Measurements from ENCODE around the gene SAT1.

SAT1 gene

DNA sequence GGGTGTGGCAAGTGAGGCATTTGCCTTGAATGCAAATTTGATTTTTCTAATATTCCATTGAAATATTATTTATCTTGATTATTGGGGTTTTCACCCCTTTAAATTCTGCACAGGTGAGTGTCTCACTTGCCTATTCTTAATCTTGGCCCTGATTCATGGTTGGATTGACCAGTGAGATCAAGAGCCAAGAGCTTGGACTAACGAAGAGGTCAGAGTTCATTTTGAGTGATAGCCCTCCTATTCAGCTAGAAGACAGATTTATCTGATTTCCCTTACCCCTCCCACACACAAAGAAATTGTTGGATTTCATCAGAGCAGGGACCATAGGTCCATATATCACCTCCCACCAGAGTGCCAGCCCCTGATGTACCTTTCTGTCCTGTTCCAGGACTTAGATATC, 28.3 kb upstream of the SAT1 start:
- DNase-seq (ENCODE audit: low read depth in 1 of 2, low spot score in 1 of 2): no peak
- no peak overlapping the region for H3K27ac ChIP-seq (replicated peaks)
- TF ChIP-seq GABPA (IDR thresholded peaks at IDR 0.05; ENCODE audit: low read depth) (no peak), SPI1 (IDR thresholded peaks at IDR 0.05; ENCODE audit: borderline replicate concordance, low read depth) (no peak), POLR2AphosphoS5 (IDR thresholded peaks at IDR 0.05; ENCODE audit: low read depth) (no peak), CTCF (IDR thresholded peaks at IDR 0.05; ENCODE audit: insufficient read depth, low read length) (no peak), REST (IDR thresholded peaks at IDR 0.05; ENCODE audit: insufficient replicate concordance, low read depth) (no peak)
- H3K27me3 ChIP-seq (ENCODE audit: insufficient read depth, poor library complexity, severe bottlenecking): no peaks in the 10 kb centered on the region
- no peak overlapping the region for H3K4me3 ChIP-seq (replicated peaks; ENCODE audit: insufficient read depth, low read length)

- peak; percentile 20 to 72 for DNase-seq (ENCODE audit: low read depth in 1 of 2, low spot score in 1 of 2)
- H3K27me3 ChIP-seq (ENCODE audit: insufficient read depth, poor library complexity, severe bottlenecking): no peaks in the 10 kb centered on the region
- no peak overlapping the region for H3K27ac ChIP-seq (replicated peaks)
- no peak overlapping the region for H3K4me3 ChIP-seq (replicated peaks; ENCODE audit: insufficient read depth, low read length)
- peak; percentile 32 for TF ChIP-seq CTCF (IDR thresholded peaks at IDR 0.05; ENCODE audit: insufficient read depth, low read length)
- TF ChIP-seq GABPA (IDR thresholded peaks at IDR 0.05; ENCODE audit: low read depth): no peak
- peak; percentile 30; the same call in 1 of the 2 replicates for TF ChIP-seq SPI1 (IDR thresholded peaks at IDR 0.05; ENCODE audit: borderline replicate concordance, low read depth)
- no peak for TF ChIP-seq POLR2AphosphoS5 (IDR thresholded peaks at IDR 0.05; ENCODE audit: low read depth)
- no peak for TF ChIP-seq REST (IDR thresholded peaks at IDR 0.05; ENCODE audit: insufficient replicate concordance, low read depth)
Measured at GRCh38 chrX:23756165-23756564, 26.8 kb upstream of the SAT1 start.

- Histone ChIP-seq H3K27me3 (ENCODE audit: insufficient read depth, poor library complexity, severe bottlenecking) (no peaks in the 10 kb centered on the region), H3K4me3 (replicated peaks; ENCODE audit: insufficient read depth, low read length) (no peak overlapping the region), H3K27ac (replicated peaks) (no peak overlapping the region)
- DNase-seq (ENCODE audit: low read depth in 1 of 2, low spot score in 1 of 2): no peak
- TF ChIP-seq SPI1 (IDR thresholded peaks at IDR 0.05; ENCODE audit: borderline replicate concordance, low read depth) (no peak), POLR2AphosphoS5 (IDR thresholded peaks at IDR 0.05; ENCODE audit: low read depth) (no peak), GABPA (IDR thresholded peaks at IDR 0.05; ENCODE audit: low read depth) (no peak), REST (IDR thresholded peaks at IDR 0.05; ENCODE audit: insufficient replicate concordance, low read depth) (no peak), CTCF (IDR thresholded peaks at IDR 0.05; ENCODE audit: insufficient read depth, low read length) (no peak)
Measured at GRCh38 chrX:23759821-23760220, 23.2 kb upstream of the SAT1 start.
